Mononuclear cell (primary cell): Measurements from ENCODE around the gene DAD1. TPM values are rescaled to one million over a fixed set of nuclear protein-coding genes. Genes with fewer than 3 reads are reported as not detected.

Source experiments
- H3K27me3 ChIP-seq: 2 replicates; pipeline ENCODE4 v1.6.0; 2011; ENCODE audit warnings: low read length, control low read depth; ENCODE audit not compliant: insufficient read depth
- H3K4me1 ChIP-seq: 2 replicates; pipeline ENCODE4 v1.5.1; 2011; ENCODE audit warnings: mild to moderate bottlenecking, low read length, control low read depth; ENCODE audit not compliant: insufficient read depth
- H3K4me3 ChIP-seq: 2 replicates; pipeline ENCODE4 v1.5.1; 2011; ENCODE audit warnings: mild to moderate bottlenecking, low read length, moderate library complexity
- H3K9me3 ChIP-seq: 2 replicates; pipeline ENCODE4 v1.5.1; 2011; ENCODE audit warnings: low read depth, mild to moderate bottlenecking, control low read depth, low read length
- total RNA-seq: library from RNA; depleted of rRNA; stranded (reverse); fragments of >200 nt; gene quantifications from one replicate; pipeline ENCODE4 v1.2.3, GENCODE V29; 2012

The DAD1 gene
- total RNA-seq, 1 donor: 83.6 TPM

DNA sequence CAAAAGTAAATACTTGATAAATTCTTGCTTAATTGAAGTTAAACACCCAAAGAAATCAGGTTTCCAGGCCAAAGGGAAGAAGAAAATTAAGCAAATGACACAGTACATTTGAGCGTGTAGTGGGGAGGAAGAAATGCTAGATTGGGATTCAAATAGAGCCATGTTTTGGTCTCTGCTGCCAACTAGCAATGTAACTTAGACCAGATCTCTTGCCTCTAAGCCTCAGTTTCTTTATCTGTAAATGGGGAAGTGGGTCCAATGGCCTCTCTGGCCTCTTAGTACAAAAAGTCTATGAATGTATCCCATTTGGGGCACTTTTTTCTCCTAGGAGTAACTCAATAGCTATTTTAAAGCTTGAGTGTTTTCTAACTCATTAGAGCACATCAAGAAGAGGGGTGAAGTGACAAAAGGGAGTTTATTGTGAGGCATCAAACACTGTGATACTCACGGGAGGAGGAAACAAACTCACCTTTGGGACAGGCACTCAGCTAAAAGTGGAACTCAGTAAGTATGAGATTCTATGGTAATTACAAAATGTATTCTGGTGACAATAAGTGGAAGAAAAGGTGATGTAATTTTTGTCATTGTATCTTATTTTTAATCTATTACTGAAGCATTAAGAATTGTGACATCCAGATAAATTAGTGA is 55.8 kb downstream of the DAD1 start:
- H3K4me1 ChIP-seq: peaks cover 49% of the 10 kb centered on the region
- H3K4me3 ChIP-seq: peak overlapping the region; percentile 0
- H3K27me3 ChIP-seq: no peaks in the 10 kb centered on the region
- no peaks in the 10 kb centered on the region for H3K9me3 ChIP-seq

DNA sequence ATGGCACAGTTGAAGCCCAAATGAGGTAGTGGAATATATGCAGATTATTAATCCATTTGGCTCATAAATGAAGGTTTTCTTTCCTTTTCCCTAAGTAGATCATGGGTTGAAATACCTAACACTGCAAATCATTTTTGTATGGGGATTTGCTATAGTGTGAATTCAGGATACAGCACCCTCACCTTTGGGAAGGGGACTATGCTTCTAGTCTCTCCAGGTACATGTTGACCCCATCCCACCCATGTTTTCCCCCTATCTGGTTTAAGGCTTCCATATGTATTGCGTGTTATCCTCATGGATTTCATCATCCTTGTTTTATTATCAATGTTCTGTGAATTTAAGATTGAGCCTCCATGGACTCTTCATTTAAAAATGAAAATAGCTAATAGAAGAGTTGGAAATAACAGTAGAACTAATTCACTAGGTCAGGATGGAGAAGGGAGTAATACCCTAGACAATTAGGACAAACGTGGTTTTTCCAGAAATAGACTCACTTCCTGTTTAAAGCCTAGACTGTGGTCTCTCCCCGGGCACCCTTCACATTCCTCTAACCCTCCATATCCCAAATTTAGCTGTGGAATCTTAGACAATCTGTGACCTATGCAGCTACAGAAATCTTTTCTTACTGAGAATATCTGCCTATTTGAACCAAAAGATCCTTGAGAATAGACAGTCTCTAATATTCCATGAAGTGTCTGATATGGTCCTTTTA is 56.5 kb downstream of the DAD1 start:
- peak overlapping the region; percentile 14 for H3K4me3 ChIP-seq
- H3K9me3 ChIP-seq: no peaks in the 10 kb centered on the region
- H3K27me3 ChIP-seq: no peaks in the 10 kb centered on the region
- peaks cover 42% of the 10 kb centered on the region for H3K4me1 ChIP-seq

- H3K4me1 ChIP-seq: peaks cover 34% of the 10 kb centered on the region
- no peaks in the 10 kb centered on the region for H3K9me3 ChIP-seq
- no peaks in the 10 kb centered on the region for H3K27me3 ChIP-seq
- peak overlapping the region; percentile 14 for H3K4me3 ChIP-seq
Measured at GRCh38 chr14:22531451-22532344, 57.3 kb downstream of the DAD1 start.

DNA sequence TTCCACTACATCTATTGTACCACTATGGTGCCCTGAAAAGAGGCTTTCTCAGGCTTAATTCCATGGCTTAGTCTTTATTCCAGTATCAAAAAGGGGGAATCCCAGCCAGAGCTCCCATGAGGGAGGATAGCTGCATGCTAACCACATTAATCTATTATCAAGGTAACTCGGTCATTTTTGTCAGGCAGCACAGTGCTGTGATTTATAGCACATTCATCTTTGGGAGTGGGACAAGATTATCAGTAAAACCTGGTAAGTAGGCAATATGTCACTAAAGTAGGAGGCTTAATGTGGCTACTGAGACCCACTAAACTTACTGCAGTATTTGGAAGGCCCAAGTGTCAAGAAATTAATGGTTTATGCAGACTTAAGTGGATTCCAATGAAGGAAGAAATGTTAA is 58.9 kb downstream of the DAD1 start:
- Histone ChIP-seq H3K4me3 (no peak overlapping the region), H3K4me1 (peaks cover 38% of the 10 kb centered on the region)

DNA sequence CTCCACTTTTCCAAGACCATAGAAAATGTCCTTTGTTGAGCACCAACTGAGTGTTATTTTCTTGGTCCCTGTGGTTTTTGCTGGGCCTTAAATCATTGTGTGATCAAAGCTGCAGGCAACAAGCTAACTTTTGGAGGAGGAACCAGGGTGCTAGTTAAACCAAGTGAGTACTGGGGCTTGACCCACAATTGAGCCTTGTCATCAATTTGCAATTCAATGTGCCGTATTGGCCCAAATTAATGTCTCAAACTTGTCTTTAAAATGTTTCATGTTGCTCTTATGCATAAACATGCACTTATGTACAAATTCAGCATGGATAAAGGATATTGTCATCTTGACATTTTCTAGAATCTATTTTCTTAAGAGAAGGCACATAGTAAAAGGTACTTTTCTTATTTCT is 62.3 kb downstream of the DAD1 start:
- Histone ChIP-seq H3K4me3 (peak overlapping the region; percentile 21), H3K9me3 (no peaks in the 10 kb centered on the region), H3K4me1 (peaks cover 20% of the 10 kb centered on the region), H3K27me3 (no peaks in the 10 kb centered on the region)

More for the DNA sequence above, 58.9 kb downstream of the DAD1 start:
- Histone ChIP-seq H3K9me3 (no peaks in the 10 kb centered on the region), H3K27me3 (no peaks in the 10 kb centered on the region)

GRCh38 chr14:22526218-22526617 is 62.8 kb downstream of the DAD1 start:
- Histone ChIP-seq H3K4me1 (peaks cover 19% of the 10 kb centered on the region), H3K4me3 (peak overlapping the region; percentile 21)

GRCh38 chr14:22524784-22525161 is 64.3 kb downstream of the DAD1 start:
- Histone ChIP-seq H3K27me3 (no peaks in the 10 kb centered on the region), H3K9me3 (no peaks in the 10 kb centered on the region), H3K4me1 (peaks cover 32% of the 10 kb centered on the region), H3K4me3 (peak overlapping the region; percentile 3)

More at GRCh38 chr14:22526218-22526617, 62.8 kb downstream of the DAD1 start:
- Histone ChIP-seq H3K27me3 (no peaks in the 10 kb centered on the region), H3K9me3 (no peaks in the 10 kb centered on the region)

- no peaks in the 10 kb centered on the region for H3K27me3 ChIP-seq
- peak overlapping the region; percentile 3 for H3K4me3 ChIP-seq
- H3K9me3 ChIP-seq: no peaks in the 10 kb centered on the region
- H3K4me1 ChIP-seq: peaks cover 37% of the 10 kb centered on the region
Measured at GRCh38 chr14:22524115-22524783, 64.8 kb downstream of the DAD1 start.

DNA sequence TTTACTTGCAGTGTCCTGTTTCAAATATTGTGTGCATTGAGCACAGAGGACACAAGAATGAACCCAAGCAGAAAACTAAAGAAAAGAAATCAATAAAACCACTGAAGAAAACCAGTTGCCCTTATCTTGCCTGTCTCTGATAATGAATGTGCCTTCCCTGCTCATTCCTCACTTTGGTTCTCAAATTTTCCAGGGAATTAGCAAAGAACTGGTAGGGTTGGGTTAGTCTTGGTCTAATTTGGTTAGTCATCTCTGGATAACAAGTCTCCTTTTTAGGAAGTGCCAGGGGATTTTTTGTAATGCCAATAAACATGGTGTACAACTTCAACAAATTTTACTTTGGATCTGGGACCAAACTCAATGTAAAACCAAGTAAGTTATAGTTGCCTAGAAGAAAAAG is 65.7 kb downstream of the DAD1 start:
- Histone ChIP-seq H3K9me3 (no peaks in the 10 kb centered on the region), H3K4me3 (peak overlapping the region; percentile 0), H3K27me3 (no peaks in the 10 kb centered on the region), H3K4me1 (peaks cover 36% of the 10 kb centered on the region)

- Histone ChIP-seq H3K4me1 (peaks cover 44% of the 10 kb centered on the region), H3K9me3 (no peaks in the 10 kb centered on the region), H3K27me3 (no peaks in the 10 kb centered on the region), H3K4me3 (peak overlapping the region; percentile 0)
Measured at GRCh38 chr14:22522466-22522957, 66.5 kb downstream of the DAD1 start.

DNA sequence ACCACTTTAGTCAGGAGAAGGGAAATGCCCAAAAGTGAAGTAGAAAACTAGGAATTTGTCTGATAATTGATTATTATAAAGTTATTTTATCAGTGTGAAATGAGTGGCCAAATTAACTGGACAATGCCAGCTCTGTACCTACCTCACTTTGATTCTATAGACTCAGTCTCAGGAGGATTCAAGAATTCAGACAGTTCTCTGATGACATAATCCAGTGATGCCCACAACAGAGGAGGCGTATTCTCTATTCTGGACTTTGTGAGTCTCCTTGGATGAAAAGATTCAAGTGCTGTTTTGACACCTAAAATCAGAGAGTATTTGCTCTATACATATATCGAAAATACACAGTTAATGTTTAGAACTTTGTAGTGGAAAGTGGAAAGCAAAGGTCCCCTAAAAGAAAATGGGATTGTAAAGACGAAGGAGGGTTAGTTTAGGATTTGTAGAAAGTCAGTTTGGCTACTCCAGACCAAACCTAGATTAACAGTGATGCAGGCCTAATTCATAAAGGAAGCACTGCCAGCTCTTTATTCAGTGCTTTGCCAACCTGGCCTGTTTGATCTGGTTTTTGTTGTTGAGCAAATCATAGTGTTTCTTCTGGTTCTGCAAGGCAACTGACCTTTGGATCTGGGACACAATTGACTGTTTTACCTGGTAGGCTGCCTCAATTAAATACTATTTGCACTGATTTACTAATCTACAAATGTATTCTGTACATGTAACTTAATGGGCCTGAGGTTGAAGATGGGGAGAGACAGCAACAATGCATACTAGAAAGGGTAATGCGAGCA is 67.4 kb downstream of the DAD1 start:
- Histone ChIP-seq H3K4me3 (no peak overlapping the region), H3K4me1 (peaks cover 53% of the 10 kb centered on the region), H3K9me3 (no peaks in the 10 kb centered on the region), H3K27me3 (no peaks in the 10 kb centered on the region)

GRCh38 chr14:22520796-22521195 is 68.2 kb downstream of the DAD1 start:
- Histone ChIP-seq H3K4me3 (peak overlapping the region; percentile 9), H3K4me1 (peaks cover 55% of the 10 kb centered on the region), H3K27me3 (no peaks in the 10 kb centered on the region), H3K9me3 (no peaks in the 10 kb centered on the region)

DNA sequence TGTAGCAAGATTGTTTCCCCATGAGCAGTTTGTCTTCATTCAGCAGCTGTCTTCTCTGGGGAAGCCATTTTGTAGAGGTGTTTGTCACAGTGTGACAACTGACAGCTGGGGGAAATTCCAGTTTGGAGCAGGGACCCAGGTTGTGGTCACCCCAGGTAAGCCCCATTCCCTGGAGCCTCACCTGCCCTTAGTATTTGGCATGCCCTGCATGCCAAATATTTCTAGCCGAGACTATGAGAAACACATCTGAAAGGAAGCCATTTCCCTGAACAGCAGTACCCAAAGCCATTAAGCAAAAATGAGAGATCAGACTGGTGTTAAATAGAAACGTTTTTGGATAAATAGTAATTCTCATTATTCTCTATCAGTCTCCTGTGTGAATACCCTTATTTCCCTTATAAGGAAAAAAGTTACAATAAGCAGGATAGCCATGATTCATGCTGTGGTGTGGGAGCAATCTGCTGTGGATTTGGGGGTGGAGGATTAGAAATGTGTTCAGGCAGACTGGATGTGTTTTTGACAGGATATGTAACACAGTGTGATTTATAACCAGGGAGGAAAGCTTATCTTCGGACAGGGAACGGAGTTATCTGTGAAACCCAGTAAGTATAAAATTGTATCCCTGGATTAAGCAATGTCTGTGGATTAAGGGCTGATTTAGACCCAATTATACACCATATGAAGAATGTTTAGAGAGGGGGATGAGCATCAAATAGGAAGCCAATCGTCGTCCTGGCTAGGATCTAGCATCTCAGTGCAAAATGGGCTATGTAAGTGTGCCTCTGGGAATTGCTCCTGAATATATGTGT is 68.9 kb downstream of the DAD1 start:
- peak overlapping the region; percentile 9 for H3K4me3 ChIP-seq
- peaks cover 54% of the 10 kb centered on the region for H3K4me1 ChIP-seq
- no peaks in the 10 kb centered on the region for H3K9me3 ChIP-seq
- no peaks in the 10 kb centered on the region for H3K27me3 ChIP-seq
